Measurements from ENCODE around the gene MFSD2A. TPM values are rescaled to one million over a fixed set of nuclear protein-coding genes. Genes with fewer than 3 reads are reported as not detected.

MFSD2A gene
- total and polyA plus RNA-seq, 10 of the 15 experiments (the other 5 are each of a cell fraction or from before 2014, with no cell fraction given) = 0.84 to 30.1 (median 15.2) TPM

DNA sequence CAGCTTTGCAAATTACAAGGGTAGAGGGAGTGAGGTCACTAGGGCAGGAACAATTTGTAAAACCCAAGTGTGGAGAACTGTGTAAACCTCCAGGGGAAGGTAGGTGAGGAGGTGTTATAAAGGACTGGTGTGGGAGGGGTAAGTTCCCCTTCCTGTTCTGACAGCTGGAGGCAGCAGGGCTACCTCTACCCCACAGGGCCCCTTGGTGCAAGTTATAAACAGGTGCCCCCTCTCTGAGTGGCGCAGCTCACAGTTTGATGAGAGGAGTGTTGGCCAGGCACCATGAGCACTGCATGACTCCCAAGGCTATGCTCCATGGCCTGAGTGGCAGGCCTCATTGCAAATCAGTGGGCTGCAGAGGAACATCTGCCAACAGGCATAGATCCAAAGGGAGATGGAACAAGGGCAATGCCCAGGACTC, 41.0 kb downstream of the MFSD2A start (continued):
- TF ChIP-seq, protein P1, sequence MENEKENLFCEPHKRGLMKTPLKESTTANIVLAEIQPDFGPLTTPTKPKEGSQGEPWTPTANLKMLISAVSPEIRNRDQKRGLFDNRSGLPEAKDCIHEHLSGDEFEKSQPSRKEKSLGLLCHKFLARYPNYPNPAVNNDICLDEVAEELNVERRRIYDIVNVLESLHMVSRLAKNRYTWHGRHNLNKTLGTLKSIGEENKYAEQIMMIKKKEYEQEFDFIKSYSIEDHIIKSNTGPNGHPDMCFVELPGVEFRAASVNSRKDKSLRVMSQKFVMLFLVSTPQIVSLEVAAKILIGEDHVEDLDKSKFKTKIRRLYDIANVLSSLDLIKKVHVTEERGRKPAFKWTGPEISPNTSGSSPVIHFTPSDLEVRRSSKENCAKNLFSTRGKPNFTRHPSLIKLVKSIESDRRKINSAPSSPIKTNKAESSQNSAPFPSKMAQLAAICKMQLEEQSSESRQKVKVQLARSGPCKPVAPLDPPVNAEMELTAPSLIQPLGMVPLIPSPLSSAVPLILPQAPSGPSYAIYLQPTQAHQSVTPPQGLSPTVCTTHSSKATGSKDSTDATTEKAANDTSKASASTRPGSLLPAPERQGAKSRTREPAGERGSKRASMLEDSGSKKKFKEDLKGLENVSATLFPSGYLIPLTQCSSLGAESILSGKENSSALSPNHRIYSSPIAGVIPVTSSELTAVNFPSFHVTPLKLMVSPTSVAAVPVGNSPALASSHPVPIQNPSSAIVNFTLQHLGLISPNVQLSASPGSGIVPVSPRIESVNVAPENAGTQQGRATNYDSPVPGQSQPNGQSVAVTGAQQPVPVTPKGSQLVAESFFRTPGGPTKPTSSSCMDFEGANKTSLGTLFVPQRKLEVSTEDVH (IDR thresholded peaks at IDR 0.05; ENCODE audit: low read depth, partially characterized antibody) = no peak
- TF ChIP-seq MYC (IDR thresholded peaks at IDR 0.05; ENCODE audit: insufficient read depth, insufficient read length, insufficient replicate concordance, low read length, severe bottlenecking) = peak; percentile 52
- TF ChIP-seq YBX1 (IDR thresholded peaks at IDR 0.05) = no peak
- TF ChIP-seq EGR1 (IDR thresholded peaks at IDR 0.05; ENCODE audit: borderline replicate concordance in 1 of 2, low read depth in 2 of 2, low read length in 2 of 2) = no peak
- peak; percentile 64 for TF ChIP-seq MEF2B (IDR thresholded peaks at IDR 0.05; ENCODE audit: partially characterized antibody, poor library complexity, severe bottlenecking)
- TF ChIP-seq, protein P2, sequence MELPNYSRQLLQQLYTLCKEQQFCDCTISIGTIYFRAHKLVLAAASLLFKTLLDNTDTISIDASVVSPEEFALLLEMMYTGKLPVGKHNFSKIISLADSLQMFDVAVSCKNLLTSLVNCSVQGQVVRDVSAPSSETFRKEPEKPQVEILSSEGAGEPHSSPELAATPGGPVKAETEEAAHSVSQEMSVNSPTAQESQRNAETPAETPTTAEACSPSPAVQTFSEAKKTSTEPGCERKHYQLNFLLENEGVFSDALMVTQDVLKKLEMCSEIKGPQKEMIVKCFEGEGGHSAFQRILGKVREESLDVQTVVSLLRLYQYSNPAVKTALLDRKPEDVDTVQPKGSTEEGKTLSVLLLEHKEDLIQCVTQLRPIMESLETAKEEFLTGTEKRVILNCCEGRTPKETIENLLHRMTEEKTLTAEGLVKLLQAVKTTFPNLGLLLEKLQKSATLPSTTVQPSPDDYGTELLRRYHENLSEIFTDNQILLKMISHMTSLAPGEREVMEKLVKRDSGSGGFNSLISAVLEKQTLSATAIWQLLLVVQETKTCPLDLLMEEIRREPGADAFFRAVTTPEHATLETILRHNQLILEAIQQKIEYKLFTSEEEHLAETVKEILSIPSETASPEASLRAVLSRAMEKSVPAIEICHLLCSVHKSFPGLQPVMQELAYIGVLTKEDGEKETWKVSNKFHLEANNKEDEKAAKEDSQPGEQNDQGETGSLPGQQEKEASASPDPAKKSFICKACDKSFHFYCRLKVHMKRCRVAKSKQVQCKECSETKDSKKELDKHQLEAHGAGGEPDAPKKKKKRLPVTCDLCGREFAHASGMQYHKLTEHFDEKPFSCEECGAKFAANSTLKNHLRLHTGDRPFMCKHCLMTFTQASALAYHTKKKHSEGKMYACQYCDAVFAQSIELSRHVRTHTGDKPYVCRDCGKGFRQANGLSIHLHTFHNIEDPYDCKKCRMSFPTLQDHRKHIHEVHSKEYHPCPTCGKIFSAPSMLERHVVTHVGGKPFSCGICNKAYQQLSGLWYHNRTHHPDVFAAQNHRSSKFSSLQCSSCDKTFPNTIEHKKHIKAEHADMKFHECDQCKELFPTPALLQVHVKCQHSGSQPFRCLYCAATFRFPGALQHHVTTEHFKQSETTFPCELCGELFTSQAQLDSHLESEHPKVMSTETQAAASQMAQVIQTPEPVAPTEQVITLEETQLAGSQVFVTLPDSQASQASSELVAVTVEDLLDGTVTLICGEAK (IDR thresholded peaks at IDR 0.05; ENCODE audit: borderline replicate concordance) = no peak
- no peak for TF ChIP-seq SUZ12 (IDR thresholded peaks at IDR 0.05; ENCODE audit: unreplicated experiment)
- no peak for TF ChIP-seq FOXK2 (IDR thresholded peaks at IDR 0.05)
- TF ChIP-seq KLF5 (IDR thresholded peaks at IDR 0.05; ENCODE audit: partially characterized antibody) = no peak
- TF ChIP-seq, protein P3, sequence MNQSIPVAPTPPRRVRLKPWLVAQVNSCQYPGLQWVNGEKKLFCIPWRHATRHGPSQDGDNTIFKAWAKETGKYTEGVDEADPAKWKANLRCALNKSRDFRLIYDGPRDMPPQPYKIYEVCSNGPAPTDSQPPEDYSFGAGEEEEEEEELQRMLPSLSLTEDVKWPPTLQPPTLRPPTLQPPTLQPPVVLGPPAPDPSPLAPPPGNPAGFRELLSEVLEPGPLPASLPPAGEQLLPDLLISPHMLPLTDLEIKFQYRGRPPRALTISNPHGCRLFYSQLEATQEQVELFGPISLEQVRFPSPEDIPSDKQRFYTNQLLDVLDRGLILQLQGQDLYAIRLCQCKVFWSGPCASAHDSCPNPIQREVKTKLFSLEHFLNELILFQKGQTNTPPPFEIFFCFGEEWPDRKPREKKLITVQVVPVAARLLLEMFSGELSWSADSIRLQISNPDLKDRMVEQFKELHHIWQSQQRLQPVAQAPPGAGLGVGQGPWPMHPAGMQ (IDR thresholded peaks at IDR 0.05; ENCODE audit: borderline replicate concordance) = no peak
- TF ChIP-seq, protein P4, sequence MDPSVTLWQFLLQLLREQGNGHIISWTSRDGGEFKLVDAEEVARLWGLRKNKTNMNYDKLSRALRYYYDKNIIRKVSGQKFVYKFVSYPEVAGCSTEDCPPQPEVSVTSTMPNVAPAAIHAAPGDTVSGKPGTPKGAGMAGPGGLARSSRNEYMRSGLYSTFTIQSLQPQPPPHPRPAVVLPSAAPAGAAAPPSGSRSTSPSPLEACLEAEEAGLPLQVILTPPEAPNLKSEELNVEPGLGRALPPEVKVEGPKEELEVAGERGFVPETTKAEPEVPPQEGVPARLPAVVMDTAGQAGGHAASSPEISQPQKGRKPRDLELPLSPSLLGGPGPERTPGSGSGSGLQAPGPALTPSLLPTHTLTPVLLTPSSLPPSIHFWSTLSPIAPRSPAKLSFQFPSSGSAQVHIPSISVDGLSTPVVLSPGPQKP (IDR thresholded peaks at IDR 0.05; ENCODE audit: low read depth, low read length) = no peak
- TF ChIP-seq ETV6 (conservative IDR thresholded peaks at IDR 0.05 in 1 of 2, IDR thresholded peaks at IDR 0.05 in 1 of 2; ENCODE audit: borderline replicate concordance in 1 of 2, low read depth in 1 of 2) = no peak
- TF ChIP-seq HCFC1 (IDR thresholded peaks at IDR 0.05; ENCODE audit: low read length) = no peak

All from GM12878 (cell line).